Motor neuron (in vitro differentiated cells): Measurements from ENCODE around the gene HPCAL1. TPM values are rescaled to one million over a fixed set of nuclear protein-coding genes. Genes with fewer than 3 reads are reported as not detected.
"Not testable (repeated sequence)": the region's sequence is repeated elsewhere in the genome, so short reads cannot be mapped to it uniquely, and the experiment has no call there.

ENCODE experiments used
- ATAC-seq, 8 experiments: fragments of 200-7000 bp; cut with Tn5 transposase; replicated peaks in 6 of 8; 2 replicates each; pipeline ENCODE4 v1.8.0; 2021; ENCODE audit warnings: mild to moderate bottlenecking in 8 of 8, moderate library complexity in 8 of 8
- H3K27ac ChIP-seq, 2 donors: fragments of 250-450 bp; sonication (Bioruptor Pico); 2 replicates each; pipeline ENCODE4 v1.9.0; 2021; ENCODE audit warnings: antibody characterized with exemption in 2 of 2, mild to moderate bottlenecking in 2 of 2, moderate library complexity in 1 of 2
- H3K4me1 ChIP-seq, 2 donors: fragments of 250-450 bp; sonication (Bioruptor Pico); replicated peaks in 1 of 2; 2 replicates each; pipeline ENCODE4 v1.6.1; 2021; ENCODE audit warnings: antibody characterized with exemption in 2 of 2, mild to moderate bottlenecking in 2 of 2, moderate library complexity in 1 of 2
- H3K4me3 ChIP-seq, 5 donors: fragments of 250-450 bp; sonication (Bioruptor Pico); 2 replicates each; pipeline ENCODE4 v1.9.0; 2021; ENCODE audit warnings: antibody characterized with exemption in 5 of 5, mild to moderate bottlenecking in 5 of 5, moderate library complexity in 4 of 5
- WGBS, 10 experiments: fragments of 450-650 bp; shearing (Covaris generic); methylation state at CpG; one replicate each; pipeline ENCODE4 v1.0.0; 2022; 5-methylcytosine and 5-hydroxymethylcytosine counted together
- in situ Hi-C, 9 experiments: fragments of 400-800 bp; cut with MboI; loops; one replicate each; pipeline ENCODE4 v1.15.0; 2021; ENCODE audit warnings: low sequenced_read_pairs in 9 of 9, low pct_unique_long_range_greater_than_20kb in 2 of 9; ENCODE audit not compliant: unreplicated experiment in 9 of 9
- total RNA-seq, 8 experiments: library from RNA; unstranded; fragments of 300-600 nt; gene quantifications; 2 replicates each; pipeline versions ENCODE4 v1.2.3 to v1.2.4, GENCODE V29; 2022

HPCAL1 gene
- total RNA-seq, 8 experiments from 2014 or later = 19.0 to 43.2 (median 24.9) TPM

GRCh38 chr2:10434886-10435819, 132.4 kb downstream of the HPCAL1 start:
- peaks cover 3 to 17% of the 10 kb centered on the region in 2 donors for H3K4me1 ChIP-seq
- in situ Hi-C loops = loop anchor here in 3 of 9 experiments (10.0 to 25.0 kb wide), 2 partner anchors 310 to 623 kb away; partner anchors contain the start of gene RRM2 (in 2 of the 3)
- no peak overlapping the region for H3K27ac ChIP-seq
- 0 to 90% (median 12%) methylated on average over 1 to 7 of the region's 28 CpGs; no CpG with 5 or more reads in 2 of the 10 experiments for WGBS, 10 experiments
- peak; percentile 38 to 86 (median 80) for ATAC-seq
- H3K4me3 ChIP-seq = no peak overlapping the region

GRCh38 chr2:10435820-10436204, 133.1 kb downstream of the HPCAL1 start:
- WGBS, 10 experiments = 61 to 88% (median 87%) methylated on average over 3 to 8 of the region's 14 CpGs; no CpG with 5 or more reads in 7 of the 10 experiments
- ATAC-seq = no peak
- in situ Hi-C loops = loop anchor here in 3 of 9 experiments (10.0 to 25.0 kb wide), 2 partner anchors 311 to 624 kb away; partner anchors contain the start of gene RRM2 (in 2 of the 3)
- Histone ChIP-seq H3K4me3 (no peak overlapping the region), H3K27ac (no peak overlapping the region), H3K4me1 (peaks cover 3 to 17% of the 10 kb centered on the region in 2 donors)

GRCh38 chr2:10436583-10437110, 133.9 kb downstream of the HPCAL1 start:
- no peak overlapping the region for H3K4me3 ChIP-seq
- peak in 1 of 8 experiments; percentile 4 for ATAC-seq
- in situ Hi-C loops = loop anchor here in 3 of 9 experiments (10.0 to 25.0 kb wide), 2 partner anchors 312 to 624 kb away; partner anchors contain the start of gene RRM2 (in 2 of the 3)
- WGBS, 10 experiments = 75 to 92% methylated on average over 2 to 4 of the region's 13 CpGs; no CpG with 5 or more reads in 8 of the 10 experiments
- peaks cover 3 to 17% of the 10 kb centered on the region in 2 donors for H3K4me1 ChIP-seq
- H3K27ac ChIP-seq = no peak overlapping the region

GRCh38 chr2:10437806-10438205, 135.1 kb downstream of the HPCAL1 start:
- in situ Hi-C loops = loop anchor here in 3 of 9 experiments (10.0 to 25.0 kb wide), 2 partner anchors 313 to 626 kb away; partner anchors contain the start of gene RRM2 (in 2 of the 3)
- 72 to 100% (median 92%) methylated on average over 1 to 7 of the region's 9 CpGs; no CpG with 5 or more reads in 3 of the 10 experiments for WGBS, 10 experiments
- Histone ChIP-seq H3K4me1 (peaks cover 3 to 14% of the 10 kb centered on the region in 2 donors), H3K27ac (no peak overlapping the region), H3K4me3 (no peak overlapping the region)
- ATAC-seq = no peak

- Histone ChIP-seq H3K4me3 (no peak overlapping the region), H3K27ac (no peak overlapping the region), H3K4me1 (peaks cover 0 to 10% of the 10 kb centered on the region in 2 donors)
- ATAC-seq = no peak
- in situ Hi-C loops = loop anchor here in 3 of 9 experiments (10.0 to 25.0 kb wide), 2 partner anchors 314 to 626 kb away; partner anchors contain the start of gene RRM2 (in 2 of the 3)
- WGBS, 10 experiments = 42 to 95% (median 89%) methylated on average over 1 to 12 of the region's 14 CpGs; no CpG with 5 or more reads in 1 of the 10 experiments
Observed at GRCh38 chr2:10438688-10439087, 136.0 kb downstream of the HPCAL1 start.

GRCh38 chr2:10439185-10439879, 136.6 kb downstream of the HPCAL1 start:
- WGBS, 10 experiments = 38 to 100% (median 95%) methylated on average over 1 to 7 of the region's 11 CpGs; no CpG with 5 or more reads in 2 of the 10 experiments
- in situ Hi-C loops = loop anchor here in 3 of 9 experiments (10.0 to 25.0 kb wide), 2 partner anchors 315 to 627 kb away; partner anchors contain the start of gene RRM2 (in 2 of the 3)
- Histone ChIP-seq H3K27ac (no peak overlapping the region), H3K4me3 (no peak overlapping the region), H3K4me1 (peaks cover 0 to 4% of the 10 kb centered on the region in 2 donors)
- ATAC-seq = peak in 1 of 8 experiments; percentile 5

- no peak overlapping the region for H3K4me3 ChIP-seq
- WGBS, 10 experiments = 60 to 100% (median 93%) methylated on average over 1 to 6 of the region's 8 CpGs; no CpG with 5 or more reads in 1 of the 10 experiments
- ATAC-seq = no peak
- no peak overlapping the region for H3K27ac ChIP-seq
- in situ Hi-C loops = loop anchor here in 3 of 9 experiments (10.0 to 25.0 kb wide), 2 partner anchors 315 to 628 kb away; partner anchors contain the start of gene RRM2 (in 2 of the 3)
- H3K4me1 ChIP-seq = peaks cover 0 to 3% of the 10 kb centered on the region in 2 donors
Observed at GRCh38 chr2:10439971-10440370, 137.3 kb downstream of the HPCAL1 start.

- WGBS, 10 experiments = 84 to 100% (median 93%) methylated on average over 1 to 5 of the region's 6 CpGs; no CpG with 5 or more reads in 3 of the 10 experiments
- in situ Hi-C loops = loop anchor here in 1 of 9 experiments (25.0 kb wide), 1 partner anchor 628 kb away; no protein-coding TSS in a partner anchor
- H3K4me1 ChIP-seq = peaks cover 2 to 10% of the 10 kb centered on the region in 2 donors
- H3K27ac ChIP-seq = no peak overlapping the region
- no peak for ATAC-seq
- no peak overlapping the region for H3K4me3 ChIP-seq
Observed at GRCh38 chr2:10440736-10441135, 138.0 kb downstream of the HPCAL1 start.

GRCh38 chr2:10441948-10442347, 139.2 kb downstream of the HPCAL1 start:
- 75 to 100% (median 89%) methylated on average over 3 to 8 of the region's 8 CpGs; no CpG with 5 or more reads in 4 of the 10 experiments for WGBS, 10 experiments

GRCh38 chr2:10442469-10443126, 139.9 kb downstream of the HPCAL1 start:
- in situ Hi-C loops = loop anchor here in 1 of 9 experiments (25.0 kb wide), 1 partner anchor 630 kb away; no protein-coding TSS in a partner anchor
- not testable (repeated sequence) for H3K27ac ChIP-seq, ATAC-seq, H3K4me3 ChIP-seq, H3K4me1 ChIP-seq
- 60 to 100% (median 90%) methylated on average over 1 to 2 of the region's 2 CpGs; no CpG with 5 or more reads in 1 of the 10 experiments for WGBS, 10 experiments

More at GRCh38 chr2:10441948-10442347, 139.2 kb downstream of the HPCAL1 start:
- Histone ChIP-seq H3K4me3 (no peak overlapping the region), H3K4me1 (peaks cover 3 to 10% of the 10 kb centered on the region in 2 donors), H3K27ac (no peak overlapping the region)
- peak in 4 of 8 experiments; percentile 25 to 80 (median 74) for ATAC-seq
- in situ Hi-C loops = loop anchor here in 1 of 9 experiments (25.0 kb wide), 1 partner anchor 630 kb away; no protein-coding TSS in a partner anchor

- no peak for ATAC-seq
- no peak overlapping the region for H3K27ac ChIP-seq
- 67 to 100% (median 100%) methylated on average over 1 to 5 of the region's 5 CpGs; no CpG with 5 or more reads in 1 of the 10 experiments for WGBS, 10 experiments
- no peak overlapping the region for H3K4me3 ChIP-seq
- in situ Hi-C loops = loop anchor here in 1 of 9 experiments (25.0 kb wide), 1 partner anchor 632 kb away; no protein-coding TSS in a partner anchor
- peaks cover 3 to 10% of the 10 kb centered on the region in 2 donors for H3K4me1 ChIP-seq
Observed at GRCh38 chr2:10444463-10444862, 141.8 kb downstream of the HPCAL1 start.
